A375 (cell line): ENCODE measurements around the gene ALG5. TPM values are rescaled to one million over a fixed set of nuclear protein-coding genes. Genes with fewer than 3 reads are reported as not detected.

Experiments used
- total RNA-seq: library from RNA; depleted of rRNA; stranded (reverse); fragments of >200 nt; shearing (Covaris generic); gene quantifications from 2 replicates; pipeline ENCODE4 v1.2.3, GENCODE V29; 2014; rRNA removed

ALG5 gene, protein sequence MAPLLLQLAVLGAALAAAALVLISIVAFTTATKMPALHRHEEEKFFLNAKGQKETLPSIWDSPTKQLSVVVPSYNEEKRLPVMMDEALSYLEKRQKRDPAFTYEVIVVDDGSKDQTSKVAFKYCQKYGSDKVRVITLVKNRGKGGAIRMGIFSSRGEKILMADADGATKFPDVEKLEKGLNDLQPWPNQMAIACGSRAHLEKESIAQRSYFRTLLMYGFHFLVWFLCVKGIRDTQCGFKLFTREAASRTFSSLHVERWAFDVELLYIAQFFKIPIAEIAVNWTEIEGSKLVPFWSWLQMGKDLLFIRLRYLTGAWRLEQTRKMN
- 34.1 and 39.1 TPM in 2 replicates for total RNA-seq

DNA sequence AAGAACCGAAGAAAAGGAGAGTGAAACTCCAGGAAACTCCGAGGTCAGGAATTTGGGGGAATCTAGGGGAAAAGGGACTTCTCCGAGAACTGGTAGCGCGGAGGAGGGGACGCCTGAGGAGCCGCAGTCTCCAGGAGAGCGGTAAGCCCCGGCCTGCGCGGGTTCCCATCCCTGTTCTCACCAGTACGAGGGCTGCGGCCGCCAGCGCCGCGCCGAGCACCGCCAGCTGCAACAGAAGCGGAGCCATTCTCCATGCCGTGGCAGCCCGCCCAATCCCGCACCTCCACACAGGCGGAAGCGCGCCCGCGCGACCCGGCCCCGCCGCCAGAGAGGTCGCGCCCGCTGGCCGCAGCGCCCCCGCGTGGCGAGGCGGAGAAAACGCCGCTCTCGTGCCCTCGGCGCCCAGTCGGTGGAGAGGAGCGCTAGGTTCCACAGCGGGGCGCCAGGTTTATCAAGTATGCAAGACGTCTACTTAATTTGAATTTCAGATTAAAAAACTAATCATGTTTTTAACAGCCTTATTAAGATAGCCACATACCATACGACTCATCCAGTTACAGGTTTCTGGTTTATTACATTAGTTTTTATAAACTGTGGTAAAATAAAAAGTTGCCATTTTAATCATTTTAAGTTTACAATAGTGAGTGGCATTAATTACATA is at the start of gene ALG5:
TSS of gene ALG5 (minus strand) at position 287 of the 661 bp plus-strand sequence. CDS start at position 247, 40 bp downstream.

DNA sequence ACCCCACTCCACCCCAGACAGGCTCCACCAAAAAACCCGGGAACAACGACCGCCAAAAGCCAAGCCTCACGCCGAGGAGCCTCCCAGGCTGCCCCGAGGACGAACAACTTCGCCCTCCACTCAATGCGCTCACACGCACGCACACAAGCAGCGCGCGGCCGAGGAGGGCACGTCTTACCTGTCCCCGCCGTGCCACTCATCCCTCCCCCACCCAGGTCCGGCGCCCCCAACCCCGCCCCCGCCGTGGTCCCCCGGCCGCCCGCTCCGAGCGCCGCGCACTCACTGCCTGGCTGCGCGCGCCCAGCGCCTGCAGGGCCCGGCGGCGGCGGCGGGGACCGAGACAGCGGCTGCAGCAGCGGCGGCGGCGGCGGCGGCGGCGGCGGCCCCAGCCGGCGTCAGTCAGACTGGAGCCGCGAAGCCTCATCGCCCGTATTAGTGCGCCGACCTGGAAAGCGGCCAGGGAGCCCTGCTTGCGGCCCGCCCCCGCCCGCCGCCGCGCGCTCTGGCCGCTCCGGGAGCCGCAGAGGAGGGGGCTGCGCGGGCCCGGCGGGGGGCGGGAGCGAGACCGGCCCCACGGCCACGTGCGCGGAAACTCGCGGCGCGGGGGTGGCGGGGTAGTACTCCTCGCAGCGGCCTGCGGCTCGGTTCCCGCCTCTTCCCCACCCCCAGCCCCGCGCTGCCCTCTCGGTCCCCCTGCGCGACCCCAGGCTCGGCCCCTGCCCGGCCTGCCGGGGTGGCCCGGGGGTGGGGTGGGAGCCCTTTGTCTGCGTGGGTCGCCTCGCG is 79.1 kb downstream of the ALG5 start, which contains the start of gene SMAD9:
TSS of gene SMAD9 (minus strand) at position 406 of the 783 bp plus-strand sequence. CDS start 40,549 bp downstream, outside the sequence.

Other genes with a start within 250 kb of the ALG5 start
- gene RFXAP, start 180.1 kb downstream of the ALG5 start, total RNA-seq, result 2.3 and 3.0 TPM in 2 replicates
- gene SMAD9, start 79.1 kb downstream of the ALG5 start, total RNA-seq, result 0.49 and 0.88 TPM in 2 replicates
- gene EXOSC8, start 1.4 kb upstream of the ALG5 start, total RNA-seq, result 73.8 and 83.1 TPM in 2 replicates
- 30.1 and 42.4 TPM in 2 replicates for gene SUPT20H, start 60.3 kb upstream of the ALG5 start, total RNA-seq
- not detected in 2 replicates for gene CSNK1A1L, start 106.3 kb upstream of the ALG5 start, total RNA-seq